ACC112 (cell line): ENCODE measurements around the gene RPL26.
"Not testable (repeated sequence)": the region's sequence is repeated elsewhere in the genome, so short reads cannot be mapped to it uniquely, and the experiment has no call there.

ENCODE experiments used
- H2AFZ ChIP-seq: fragments of 200-600 bp; sonication (generic); one replicate; pipeline ENCODE4 v1.6.0; 2017; ENCODE audit warnings: antibody characterized with exemption, low read length; ENCODE audit not compliant: unreplicated experiment
- H3K27ac ChIP-seq: fragments of 200-600 bp; sonication (generic); 2 replicates; pipeline ENCODE4 v1.5.1; 2014; ENCODE audit warnings: low read depth, mild to moderate bottlenecking, antibody characterized with exemption, low read length, moderate library complexity
- H3K27me3 ChIP-seq: fragments of 200-600 bp; sonication (generic); 2 replicates; pipeline ENCODE4 v1.6.1; 2014; ENCODE audit warnings: mild to moderate bottlenecking, antibody characterized with exemption, low read length, moderate library complexity, mixed read lengths; ENCODE audit not compliant: insufficient read depth
- H3K36me3 ChIP-seq: fragments of 200-600 bp; sonication (generic); 2 replicates; pipeline ENCODE4 v1.6.1; 2016; ENCODE audit warnings: mild to moderate bottlenecking, antibody characterized with exemption, low read length, moderate library complexity, mixed read lengths; ENCODE audit not compliant: insufficient read depth
- H3K4me1 ChIP-seq: fragments of 200-600 bp; sonication (generic); one replicate; pipeline ENCODE4 v1.6.1; 2016; ENCODE audit warnings: low read length, mixed read lengths; ENCODE audit not compliant: insufficient read depth, unreplicated experiment, control insufficient read depth
- H3K4me3 ChIP-seq: fragments of 200-600 bp; sonication (generic); 2 replicates; pipeline ENCODE4 v1.5.1; 2014; ENCODE audit warnings: mild to moderate bottlenecking, low read depth, low read length
- H3K79me2 ChIP-seq: fragments of 200-600 bp; sonication (generic); one replicate; pipeline ENCODE4 v1.6.0; 2016; ENCODE audit warnings: low read length; ENCODE audit not compliant: control insufficient read depth, unreplicated experiment, insufficient read depth

The RPL26 gene

GRCh38 chr17:8380049-8380448 lies 2.9 kb downstream of the RPL26 start:
- Histone ChIP-seq H3K4me1 (peaks cover 34% of the 10 kb centered on the region), H3K36me3 (peaks cover 32% of the 10 kb centered on the region), H3K27me3 (no peaks in the 10 kb centered on the region), H3K4me3 (peak overlapping the region; percentile 94), H3K79me2 (peaks cover 45% of the 10 kb centered on the region), H3K27ac (no peak overlapping the region), H2AFZ (no peak overlapping the region)

- H3K79me2 ChIP-seq = peaks cover 45% of the 10 kb centered on the region
- not testable (repeated sequence) for H3K4me3 ChIP-seq, H2AFZ ChIP-seq, H3K27me3 ChIP-seq, H3K27ac ChIP-seq
- H3K36me3 ChIP-seq = peaks cover 32% of the 10 kb centered on the region
- H3K4me1 ChIP-seq = peaks cover 26% of the 10 kb centered on the region
These were observed 4.9 kb downstream of the RPL26 start for GRCh38 chr17:8378117-8378516.

GRCh38 chr17:8377422-8377821 lies 5.6 kb downstream of the RPL26 start:
- peak overlapping the region; percentile 56; the same call in 1 of the 2 replicates for H3K27ac ChIP-seq
- H3K4me1 ChIP-seq = peaks cover 26% of the 10 kb centered on the region
- no peak overlapping the region for H2AFZ ChIP-seq
- H3K4me3 ChIP-seq = no peak overlapping the region
- H3K79me2 ChIP-seq = peaks cover 39% of the 10 kb centered on the region
- peaks cover 32% of the 10 kb centered on the region for H3K36me3 ChIP-seq
- no peaks in the 10 kb centered on the region for H3K27me3 ChIP-seq

- H3K27me3 ChIP-seq = no peaks in the 10 kb centered on the region
- peak within 1 kb of the TSS; percentile 12 for H2AFZ ChIP-seq
- peaks cover 30% of the 10 kb centered on the region for H3K79me2 ChIP-seq
- peak within 1 kb of the TSS; percentile 56 for H3K27ac ChIP-seq
- H3K4me1 ChIP-seq = peaks cover 24% of the 10 kb centered on the region
- peak within 1 kb of the TSS; percentile 84 for H3K4me3 ChIP-seq
- peaks cover 26% of the 10 kb centered on the region for H3K36me3 ChIP-seq
These were observed 6.5 kb downstream of the RPL26 start, which contains the start of gene KRABD2 for GRCh38 chr17:8376271-8377067. Gene KRABD2, minus strand, starts transcription at chr17:8376704.

GRCh38 chr17:8375738-8376259 lies 7.2 kb downstream of the RPL26 start:
- Histone ChIP-seq H3K4me1 (peaks cover 17% of the 10 kb centered on the region), H3K4me3 (peak overlapping the region; percentile 84), H3K79me2 (peaks cover 23% of the 10 kb centered on the region), H3K36me3 (peaks cover 20% of the 10 kb centered on the region), H3K27ac (peak overlapping the region; percentile 33; the same call in 1 of the 2 replicates), H3K27me3 (no peaks in the 10 kb centered on the region), H2AFZ (no peak overlapping the region)

GRCh38 chr17:8373856-8374255 lies 9.1 kb downstream of the RPL26 start:
- not testable (repeated sequence) for H3K4me3 ChIP-seq, H3K79me2 ChIP-seq, H3K27ac ChIP-seq, H3K27me3 ChIP-seq, H2AFZ ChIP-seq, H3K4me1 ChIP-seq
- H3K36me3 ChIP-seq = peaks cover 12% of the 10 kb centered on the region

GRCh38 chr17:8372422-8372821 lies 10.6 kb downstream of the RPL26 start:
- no peak overlapping the region for H3K27ac ChIP-seq
- no peak overlapping the region for H3K4me3 ChIP-seq
- H3K79me2 ChIP-seq = no peaks in the 10 kb centered on the region
- H3K36me3 ChIP-seq = peaks cover 7% of the 10 kb centered on the region; the same call in 1 of the 2 replicates
- H3K4me1 ChIP-seq = peaks cover 8% of the 10 kb centered on the region
- no peak overlapping the region for H2AFZ ChIP-seq
- H3K27me3 ChIP-seq = no peaks in the 10 kb centered on the region

- peaks cover 5% of the 10 kb centered on the region for H3K4me1 ChIP-seq
- no peak overlapping the region for H3K4me3 ChIP-seq
- no peak overlapping the region for H3K27ac ChIP-seq
- H3K79me2 ChIP-seq = no peaks in the 10 kb centered on the region
- H3K36me3 ChIP-seq = peaks cover 7% of the 10 kb centered on the region; the same call in 1 of the 2 replicates
- no peak overlapping the region for H2AFZ ChIP-seq
- H3K27me3 ChIP-seq = no peaks in the 10 kb centered on the region
These were observed 11.2 kb downstream of the RPL26 start for GRCh38 chr17:8371786-8372185.

- H2AFZ ChIP-seq = no peak overlapping the region
- no peaks in the 10 kb centered on the region for H3K79me2 ChIP-seq
- no peaks in the 10 kb centered on the region for H3K27me3 ChIP-seq
- H3K27ac ChIP-seq = no peak overlapping the region
- no peak overlapping the region for H3K4me3 ChIP-seq
- H3K36me3 ChIP-seq = peaks cover 7% of the 10 kb centered on the region; the same call in 1 of the 2 replicates
- H3K4me1 ChIP-seq = peaks cover 15% of the 10 kb centered on the region
These were observed 13.0 kb downstream of the RPL26 start for GRCh38 chr17:8369944-8370343.

GRCh38 chr17:8368193-8368592 lies 14.8 kb downstream of the RPL26 start:
- no peak overlapping the region for H3K27ac ChIP-seq
- H3K4me1 ChIP-seq = peaks cover 21% of the 10 kb centered on the region
- peaks cover 7% of the 10 kb centered on the region; the same call in 1 of the 2 replicates for H3K36me3 ChIP-seq
- no peaks in the 10 kb centered on the region for H3K27me3 ChIP-seq
- H3K79me2 ChIP-seq = no peaks in the 10 kb centered on the region
- no peak overlapping the region for H3K4me3 ChIP-seq
- no peak overlapping the region for H2AFZ ChIP-seq

- no peak overlapping the region for H3K4me3 ChIP-seq
- no peaks in the 10 kb centered on the region for H3K79me2 ChIP-seq
- H3K27me3 ChIP-seq = no peaks in the 10 kb centered on the region
- peaks cover 21% of the 10 kb centered on the region for H3K4me1 ChIP-seq
- H3K36me3 ChIP-seq = peaks cover 7% of the 10 kb centered on the region; the same call in 1 of the 2 replicates
- H3K27ac ChIP-seq = peak overlapping the region; percentile 66
- no peak overlapping the region for H2AFZ ChIP-seq
These were observed 16.8 kb downstream of the RPL26 start for GRCh38 chr17:8366231-8366630.
